ENCODE measurements around the gene SMIM13. TPM values are rescaled to one million over a fixed set of nuclear protein-coding genes. Genes with fewer than 3 reads are reported as not detected.
A peak's percentile ranks its signal among the peaks of the same experiment; 100 is the strongest.

The SMIM13 gene
- polyA plus RNA-seq, 1 donor (not counting 4 experiments of a cell fraction or from before 2014, with no cell fraction given): 7.7 TPM

DNA sequence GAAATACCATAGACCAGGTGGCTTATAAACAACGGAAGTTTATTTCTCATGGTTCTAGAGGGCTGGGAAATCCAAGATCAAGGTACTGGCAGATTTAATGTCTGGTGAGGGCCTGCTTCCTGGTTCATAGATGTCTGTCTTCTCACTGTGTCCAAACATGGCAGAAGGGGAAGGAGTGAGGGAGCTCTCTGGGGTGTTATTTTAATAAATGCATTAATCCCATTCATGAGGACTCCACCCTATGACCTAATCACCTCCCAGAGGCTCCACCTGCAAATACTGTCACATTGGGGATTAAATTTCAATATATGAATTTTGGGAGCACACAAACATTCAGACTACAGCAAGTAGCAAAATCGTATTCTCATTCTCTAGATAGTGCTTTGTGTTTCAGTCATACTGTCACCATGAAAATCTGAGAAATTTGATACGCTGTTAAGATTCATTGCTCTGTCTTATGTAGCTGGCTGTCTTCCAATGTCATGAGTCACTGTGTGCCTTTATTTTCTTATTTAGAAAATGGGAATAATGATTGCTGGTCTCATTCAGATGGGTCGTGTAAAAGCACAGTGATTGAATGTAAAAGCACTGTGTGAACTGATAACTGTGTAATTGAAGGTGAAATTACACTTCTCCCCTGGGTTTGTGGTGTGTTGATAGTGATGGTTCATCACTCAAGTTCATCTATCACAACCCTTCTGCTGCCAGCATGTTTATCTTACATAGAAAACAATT lies 26.8 kb downstream of the SMIM13 start:
- dilution Hi-C loops (cut with MboI; ENCODE audit: extremely low pct_ligation_motif_present, low sequenced_read_pairs): no loop called here
- H2AFZ ChIP-seq (ENCODE audit: control insufficient read depth, low read length): no peak overlapping the region
- FAIRE-seq (peak; percentile 77), DNase-seq (ENCODE audit: low read depth, low spot score) (no peak)
- no peaks in the 10 kb centered on the region for H3K36me3 ChIP-seq (ENCODE audit: control insufficient read depth in 2 of 2, extremely low read depth in 1 of 2, insufficient read depth in 2 of 2, low read length in 2 of 2)
- H3K4me2 ChIP-seq (ENCODE audit: control insufficient read depth, extremely low read depth, insufficient read depth, low read depth, low read length): peak overlapping the region; percentile 52
- H3K27ac ChIP-seq (ENCODE audit: control insufficient read depth, insufficient read depth, low read length): peak overlapping the region; percentile 45
- TF ChIP-seq, protein P1, sequence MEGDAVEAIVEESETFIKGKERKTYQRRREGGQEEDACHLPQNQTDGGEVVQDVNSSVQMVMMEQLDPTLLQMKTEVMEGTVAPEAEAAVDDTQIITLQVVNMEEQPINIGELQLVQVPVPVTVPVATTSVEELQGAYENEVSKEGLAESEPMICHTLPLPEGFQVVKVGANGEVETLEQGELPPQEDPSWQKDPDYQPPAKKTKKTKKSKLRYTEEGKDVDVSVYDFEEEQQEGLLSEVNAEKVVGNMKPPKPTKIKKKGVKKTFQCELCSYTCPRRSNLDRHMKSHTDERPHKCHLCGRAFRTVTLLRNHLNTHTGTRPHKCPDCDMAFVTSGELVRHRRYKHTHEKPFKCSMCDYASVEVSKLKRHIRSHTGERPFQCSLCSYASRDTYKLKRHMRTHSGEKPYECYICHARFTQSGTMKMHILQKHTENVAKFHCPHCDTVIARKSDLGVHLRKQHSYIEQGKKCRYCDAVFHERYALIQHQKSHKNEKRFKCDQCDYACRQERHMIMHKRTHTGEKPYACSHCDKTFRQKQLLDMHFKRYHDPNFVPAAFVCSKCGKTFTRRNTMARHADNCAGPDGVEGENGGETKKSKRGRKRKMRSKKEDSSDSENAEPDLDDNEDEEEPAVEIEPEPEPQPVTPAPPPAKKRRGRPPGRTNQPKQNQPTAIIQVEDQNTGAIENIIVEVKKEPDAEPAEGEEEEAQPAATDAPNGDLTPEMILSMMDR (optimal IDR thresholded peaks at IDR 0.05 in 1 of 3, IDR thresholded peaks at IDR 0.05 in 1 of 3, conservative IDR thresholded peaks at IDR 0.05 in 1 of 3; ENCODE audit: extremely low read depth in 1 of 3, insufficient read depth in 2 of 3, low read length in 3 of 3): no peak
- no peak for TF ChIP-seq EZH2 (IDR thresholded peaks at IDR 0.05; ENCODE audit: low read length)
- peaks cover 18% of the 10 kb centered on the region for H3K4me1 ChIP-seq (ENCODE audit: control insufficient read depth, extremely low read depth, insufficient read depth, low read length)
- peaks cover 7% of the 10 kb centered on the region for H4K20me1 ChIP-seq (ENCODE audit: control insufficient read depth, extremely low read depth, insufficient read depth, low read length)
- no peak overlapping the region for H3K9ac ChIP-seq (ENCODE audit: control insufficient read depth, extremely low read depth, insufficient read depth, low read length)
- H3K79me2 ChIP-seq (ENCODE audit: control insufficient read depth, insufficient read depth, low read length): peaks cover 74% of the 10 kb centered on the region
- no peaks in the 10 kb centered on the region for H3K9me3 ChIP-seq (ENCODE audit: control insufficient read depth, low read depth, low read length)
- no peak overlapping the region for H3K4me3 ChIP-seq (ENCODE audit: control insufficient read depth in 2 of 3, extremely low read depth in 1 of 3, insufficient read depth in 2 of 3, low read depth in 1 of 3, low read length in 3 of 3)
- H3K27me3 ChIP-seq (ENCODE audit: control insufficient read depth, extremely low read depth, insufficient read depth, low read length): no peaks in the 10 kb centered on the region
- H3K9me1 ChIP-seq (ENCODE audit: control insufficient read depth, extremely low read depth, insufficient read depth, low read length): no peaks in the 10 kb centered on the region

DNA sequence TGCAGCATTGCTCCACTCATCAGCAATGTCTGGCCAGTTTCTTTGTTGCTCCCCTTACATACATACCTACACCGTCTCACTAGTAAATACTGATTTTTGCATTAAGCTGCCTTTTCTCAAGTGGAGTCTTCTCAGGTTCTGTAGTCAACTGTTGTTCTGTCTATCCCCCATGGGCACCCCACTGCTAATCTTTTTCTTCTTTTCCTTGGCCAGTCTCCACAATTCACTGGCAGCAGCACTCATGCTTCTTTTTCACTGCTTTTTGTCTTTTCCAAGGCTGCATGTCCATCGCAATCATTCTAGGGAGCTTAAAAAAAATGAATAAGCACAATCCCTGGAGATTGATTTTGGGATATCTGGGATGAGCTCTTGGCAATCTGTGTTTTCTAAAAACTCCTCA lies 28.2 kb downstream of the SMIM13 start:
- Histone ChIP-seq H3K27me3 (ENCODE audit: control insufficient read depth, extremely low read depth, insufficient read depth, low read length) (no peaks in the 10 kb centered on the region), H4K20me1 (ENCODE audit: control insufficient read depth, extremely low read depth, insufficient read depth, low read length) (peaks cover 7% of the 10 kb centered on the region), H3K9me3 (ENCODE audit: control insufficient read depth, low read depth, low read length) (no peaks in the 10 kb centered on the region), H3K27ac (ENCODE audit: control insufficient read depth, insufficient read depth, low read length) (no peak overlapping the region), H2AFZ (ENCODE audit: control insufficient read depth, low read length) (no peak overlapping the region), H3K4me1 (ENCODE audit: control insufficient read depth, extremely low read depth, insufficient read depth, low read length) (peaks cover 13% of the 10 kb centered on the region), H3K79me2 (ENCODE audit: control insufficient read depth, insufficient read depth, low read length) (peaks cover 77% of the 10 kb centered on the region), H3K36me3 (ENCODE audit: control insufficient read depth in 2 of 2, extremely low read depth in 1 of 2, insufficient read depth in 2 of 2, low read length in 2 of 2) (peaks cover 0 to 2% of the 10 kb centered on the region in 2 experiments), H3K9me1 (ENCODE audit: control insufficient read depth, extremely low read depth, insufficient read depth, low read length) (no peaks in the 10 kb centered on the region), H3K9ac (ENCODE audit: control insufficient read depth, extremely low read depth, insufficient read depth, low read length) (no peak overlapping the region), H3K4me2 (ENCODE audit: control insufficient read depth, extremely low read depth, insufficient read depth, low read depth, low read length) (no peak overlapping the region), H3K4me3 (ENCODE audit: control insufficient read depth in 2 of 3, extremely low read depth in 1 of 3, insufficient read depth in 2 of 3, low read depth in 1 of 3, low read length in 3 of 3) (no peak overlapping the region)
- TF ChIP-seq EZH2 (IDR thresholded peaks at IDR 0.05; ENCODE audit: low read length): no peak
- TF ChIP-seq, protein P1 (optimal IDR thresholded peaks at IDR 0.05 in 1 of 3, IDR thresholded peaks at IDR 0.05 in 1 of 3, conservative IDR thresholded peaks at IDR 0.05 in 1 of 3; ENCODE audit: extremely low read depth in 1 of 3, insufficient read depth in 2 of 3, low read length in 3 of 3): no peak
- dilution Hi-C loops (cut with MboI; ENCODE audit: extremely low pct_ligation_motif_present, low sequenced_read_pairs): no loop called here
- no peak for DNase-seq (ENCODE audit: low read depth, low spot score)
- no peak for FAIRE-seq

All from keratinocyte (primary cell).